ENCODE data around the gene C1orf116. TPM values are rescaled to one million over a fixed set of nuclear protein-coding genes. Genes with fewer than 3 reads are reported as not detected.
A peak's percentile ranks its signal among the peaks of the same experiment; 100 is the strongest.

C1orf116 gene
- total RNA-seq, 2 donors from 2014 or later: 0.06 to 0.10 TPM

DNA sequence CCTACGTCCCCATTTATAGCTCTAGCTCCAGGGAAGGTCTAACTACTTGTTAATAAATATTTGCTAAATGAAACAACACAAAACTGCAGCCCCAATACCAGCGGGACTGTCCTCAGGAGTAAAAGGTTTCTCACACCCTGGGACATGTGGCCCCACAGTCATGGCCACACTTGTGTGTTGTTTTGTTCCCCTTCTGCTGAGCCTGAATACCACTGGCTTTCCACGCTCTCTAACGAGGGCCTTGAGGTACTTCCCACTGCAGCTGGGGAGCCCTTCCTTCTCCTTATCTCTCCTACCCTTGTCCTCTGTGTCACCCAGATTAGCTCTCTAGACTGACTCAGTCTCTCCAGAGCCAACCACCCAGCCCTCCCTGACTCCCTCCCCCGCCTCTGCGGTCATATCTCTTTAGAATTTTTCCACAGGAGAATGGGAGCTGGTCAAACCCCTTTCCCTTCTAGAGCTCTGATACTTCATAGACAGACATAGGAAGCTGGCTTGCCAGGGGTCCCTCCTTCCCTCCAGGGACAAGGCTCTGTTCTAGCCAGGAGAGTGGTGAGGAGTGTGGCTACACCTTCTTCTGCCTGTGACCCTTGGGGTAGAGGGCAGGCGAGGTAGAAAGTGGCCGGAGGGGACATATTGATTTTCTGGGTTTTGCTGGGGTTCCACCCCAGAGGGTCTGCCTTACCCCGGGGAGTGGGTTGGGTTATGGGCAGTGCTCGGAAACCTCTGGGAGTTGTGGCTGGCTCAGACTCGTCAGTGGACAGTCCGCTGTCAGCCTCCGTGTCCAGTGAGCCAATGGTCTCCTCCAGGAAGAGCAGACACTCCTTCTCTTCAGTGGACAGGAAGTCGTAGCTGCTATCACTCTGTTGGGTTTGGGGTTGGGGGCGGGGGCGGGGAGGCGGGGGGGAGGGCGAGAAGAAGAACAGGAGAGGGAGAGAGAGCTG, 8.1 kb downstream of the C1orf116 start:
- ATAC-seq (peak; percentile 47 to 77), DNase-seq (peak; percentile 35)
- intact Hi-C loops (cut with DNase I): no loop called here

GRCh38 chr1:207022996-207023679, 9.4 kb downstream of the C1orf116 start:
- ATAC-seq (no peak), DNase-seq (no peak)
- intact Hi-C loops (cut with DNase I): no loop called here

GRCh38 chr1:207021876-207022596, 10.5 kb downstream of the C1orf116 start:
- no peak for DNase-seq
- intact Hi-C loops (cut with DNase I): no loop called here
- no peak for ATAC-seq

GRCh38 chr1:207021139-207021861, 11.3 kb downstream of the C1orf116 start:
- no peak for DNase-seq
- ATAC-seq: no peak
- intact Hi-C loops (cut with DNase I): no loop called here

GRCh38 chr1:207020709-207021107, 11.8 kb downstream of the C1orf116 start:
- intact Hi-C loops (cut with DNase I): no loop called here
- DNase-seq: no peak
- no peak for ATAC-seq

- ATAC-seq: no peak
- intact Hi-C loops (cut with DNase I): no loop called here
- DNase-seq: no peak
These were observed 12.4 kb downstream of the C1orf116 start for GRCh38 chr1:207020065-207020708.

- intact Hi-C loops (cut with DNase I): no loop called here
- DNase-seq: no peak
- ATAC-seq: no peak
These were observed 12.9 kb downstream of the C1orf116 start for GRCh38 chr1:207019661-207020060.

DNA sequence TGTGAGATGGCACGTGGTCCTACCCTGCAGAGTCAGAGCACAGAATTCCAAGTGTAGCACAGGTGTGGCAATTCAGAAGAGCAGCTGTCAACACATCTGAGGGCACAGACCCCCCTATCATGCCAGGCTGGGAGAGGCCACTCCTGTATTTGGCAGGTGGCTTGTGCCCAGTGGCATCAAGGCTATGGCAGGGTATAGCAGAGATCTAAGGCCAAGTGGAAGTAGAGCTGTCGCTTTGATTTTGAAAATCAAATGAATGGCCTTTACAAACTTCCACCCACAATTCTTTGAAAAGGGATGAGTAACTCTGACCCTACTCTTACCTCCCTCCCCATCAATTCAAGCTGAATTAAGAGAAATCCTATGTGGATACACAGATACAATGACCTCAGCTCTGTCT, 13.4 kb downstream of the C1orf116 start:
- intact Hi-C loops (cut with DNase I): no loop called here
- DNase-seq (no peak), ATAC-seq (no peak)

DNA sequence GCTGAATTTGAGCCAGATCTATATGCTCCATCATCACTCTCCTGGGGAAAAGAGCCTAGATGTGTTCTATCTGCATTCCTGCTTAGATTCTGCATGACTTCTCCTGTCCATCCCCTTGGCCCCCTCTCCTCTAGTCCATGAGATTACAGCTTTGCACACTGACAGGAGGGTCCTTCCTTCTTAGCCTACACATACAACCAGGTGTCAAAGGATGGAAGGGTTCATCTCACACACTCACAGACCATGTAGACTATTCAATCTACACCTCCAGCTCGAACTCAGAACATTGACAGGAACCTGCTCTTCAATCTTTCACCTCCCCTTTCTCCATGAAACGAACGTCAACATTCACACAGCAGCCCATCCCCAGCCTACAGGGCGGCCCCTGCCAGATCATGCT, 13.8 kb downstream of the C1orf116 start:
- intact Hi-C loops (cut with DNase I): no loop called here
- ATAC-seq (no peak), DNase-seq (no peak)

DNA sequence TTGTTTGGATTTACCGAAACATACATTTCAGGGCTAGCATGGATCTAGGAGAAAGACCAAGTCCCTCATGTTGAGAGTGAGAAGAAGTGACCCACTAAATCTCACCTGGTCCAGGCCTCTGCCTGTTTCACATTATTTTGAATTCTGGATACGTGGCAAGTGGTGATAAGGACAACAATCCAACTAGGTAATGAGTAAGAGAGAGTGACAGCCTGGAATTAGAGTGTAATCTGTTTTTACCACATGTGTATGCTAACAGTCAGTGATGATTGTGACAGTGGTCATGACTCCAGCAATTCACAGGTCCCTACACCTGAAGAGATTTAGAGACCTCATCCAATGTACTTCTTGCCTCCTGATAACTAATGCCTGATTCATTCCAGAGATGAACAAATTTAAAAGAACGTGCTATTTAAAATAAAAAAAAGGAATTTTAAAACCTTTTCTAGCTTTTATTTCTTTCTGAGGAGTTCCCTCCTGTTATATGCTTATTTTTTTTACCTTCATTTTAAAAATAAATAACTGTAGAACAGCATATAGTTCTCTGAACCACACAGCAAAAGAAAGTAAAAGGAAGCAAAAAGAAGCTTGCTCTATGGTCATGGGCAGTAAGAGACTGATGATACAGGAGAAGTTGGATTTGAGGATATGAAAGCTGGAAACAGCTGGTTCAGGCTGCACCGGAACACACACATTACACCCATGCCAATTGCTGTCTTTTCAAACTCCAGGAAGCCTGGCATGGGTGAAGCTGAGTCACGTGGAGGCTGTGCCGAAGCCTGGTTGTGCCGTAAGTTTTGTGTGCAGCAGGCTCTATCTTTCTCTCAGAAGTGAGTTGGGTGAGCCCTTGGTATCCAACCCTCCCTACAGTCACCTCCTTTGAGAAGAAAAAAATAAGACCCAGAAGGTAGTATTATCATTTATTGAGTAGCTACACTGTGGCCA, 14.7 kb downstream of the C1orf116 start:
- DNase-seq: no peak
- intact Hi-C loops (cut with DNase I): no loop called here
- ATAC-seq: peak; percentile 42 to 62

DNA sequence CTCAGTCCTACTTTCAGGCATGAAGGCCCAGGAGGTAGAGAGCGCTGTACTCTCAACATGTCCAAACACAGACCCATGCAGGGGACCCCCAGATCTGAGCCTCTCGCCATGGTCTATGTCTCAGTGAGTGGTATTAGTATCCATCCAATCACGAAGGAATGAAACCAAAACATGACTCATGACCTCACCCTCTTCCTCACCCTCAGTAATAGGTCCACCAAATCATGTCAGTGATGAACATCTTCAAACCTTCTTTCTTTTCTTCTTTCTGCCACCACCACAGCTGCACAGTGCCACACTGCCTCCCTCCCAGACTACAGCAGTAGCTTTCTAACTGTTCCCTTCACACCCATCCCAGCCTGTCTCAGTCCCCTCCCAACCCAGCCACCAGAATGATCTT, 16.8 kb downstream of the C1orf116 start:
- ATAC-seq (no peak), DNase-seq (no peak)
- intact Hi-C loops (cut with DNase I): no loop called here

DNA sequence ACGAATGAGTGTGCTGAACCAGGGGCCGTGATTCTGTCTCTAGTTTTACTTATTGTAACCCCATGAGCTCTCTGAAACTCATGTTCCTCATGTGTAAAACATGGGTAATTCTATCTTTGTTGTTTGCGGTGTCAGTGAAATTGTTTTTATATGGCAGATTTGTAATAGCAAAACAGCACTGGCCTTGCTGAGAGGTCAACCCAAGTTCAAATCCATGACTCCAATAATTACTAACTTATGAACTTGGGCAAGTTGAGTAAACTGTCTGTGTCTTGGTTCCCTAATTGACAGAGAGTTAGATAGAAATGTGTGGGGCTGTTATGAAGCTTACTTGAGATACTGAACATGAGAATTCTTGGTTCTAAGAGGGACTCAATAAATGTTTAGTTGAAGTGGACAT, 17.8 kb downstream of the C1orf116 start:
- no peak for DNase-seq
- no peak for ATAC-seq
- intact Hi-C loops (cut with DNase I): no loop called here

DNA sequence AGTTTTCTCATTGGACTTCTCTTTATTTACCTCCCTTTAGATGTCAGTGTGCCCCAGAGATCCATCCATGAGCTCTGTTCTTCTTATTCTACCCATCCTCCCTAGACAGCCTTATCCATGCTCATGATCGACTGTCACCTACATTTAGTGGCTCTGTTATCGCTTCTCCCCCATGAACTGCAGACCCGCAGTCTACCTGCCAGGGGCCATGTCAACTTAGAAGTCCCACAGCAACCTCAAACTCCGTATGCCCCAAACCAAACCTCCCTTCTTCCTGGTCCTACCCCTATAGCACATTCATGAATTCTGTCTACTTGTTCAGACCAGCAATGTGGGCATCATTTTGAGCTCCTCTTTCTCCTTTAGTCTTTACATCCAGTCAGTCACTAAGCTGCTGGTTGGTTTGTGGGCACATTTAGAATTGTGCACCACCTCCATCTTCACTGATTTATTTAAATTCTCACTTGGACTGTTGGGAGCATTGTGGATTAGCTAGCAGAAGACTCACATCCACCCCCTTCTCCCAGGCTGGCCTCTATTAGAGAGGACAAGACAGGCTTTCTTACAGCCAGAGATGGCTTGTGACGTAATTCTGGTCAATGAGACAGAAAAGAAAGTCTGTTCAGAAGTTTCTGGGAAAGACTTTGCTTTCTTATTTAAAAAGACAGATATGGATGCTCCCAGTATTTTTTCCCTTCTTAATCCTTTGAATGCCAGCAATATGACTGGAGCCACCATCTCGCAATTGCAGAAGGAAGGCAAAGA, 19.1 kb downstream of the C1orf116 start:
- intact Hi-C loops (cut with DNase I): no loop called here
- DNase-seq (no peak), ATAC-seq (no peak)

DNA sequence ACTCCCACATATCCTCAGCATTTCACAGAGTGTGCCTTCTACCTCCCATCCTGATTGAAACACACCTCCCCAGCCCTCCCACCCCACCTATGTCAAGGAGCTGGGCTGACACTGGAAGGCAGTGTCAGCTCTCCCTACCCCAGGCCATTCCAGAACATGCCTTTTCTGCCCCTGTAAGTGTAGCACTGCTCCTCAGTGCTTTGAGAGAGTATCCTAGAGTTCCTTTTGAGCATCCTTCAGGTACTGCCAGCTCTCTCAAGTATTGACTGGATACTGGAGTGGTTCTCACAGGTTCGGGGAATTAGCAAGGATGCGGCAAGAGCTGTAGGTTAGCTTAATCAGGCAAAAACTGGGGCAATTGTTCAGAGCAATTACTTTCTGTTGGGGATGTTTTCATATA, 21.8 kb downstream of the C1orf116 start:
- intact Hi-C loops (cut with DNase I): no loop called here
- ATAC-seq: no peak
- no peak for DNase-seq

- ATAC-seq (no peak), DNase-seq (no peak)
- intact Hi-C loops (cut with DNase I): no loop called here
These were observed 22.6 kb downstream of the C1orf116 start for GRCh38 chr1:207009945-207010344.

DNA sequence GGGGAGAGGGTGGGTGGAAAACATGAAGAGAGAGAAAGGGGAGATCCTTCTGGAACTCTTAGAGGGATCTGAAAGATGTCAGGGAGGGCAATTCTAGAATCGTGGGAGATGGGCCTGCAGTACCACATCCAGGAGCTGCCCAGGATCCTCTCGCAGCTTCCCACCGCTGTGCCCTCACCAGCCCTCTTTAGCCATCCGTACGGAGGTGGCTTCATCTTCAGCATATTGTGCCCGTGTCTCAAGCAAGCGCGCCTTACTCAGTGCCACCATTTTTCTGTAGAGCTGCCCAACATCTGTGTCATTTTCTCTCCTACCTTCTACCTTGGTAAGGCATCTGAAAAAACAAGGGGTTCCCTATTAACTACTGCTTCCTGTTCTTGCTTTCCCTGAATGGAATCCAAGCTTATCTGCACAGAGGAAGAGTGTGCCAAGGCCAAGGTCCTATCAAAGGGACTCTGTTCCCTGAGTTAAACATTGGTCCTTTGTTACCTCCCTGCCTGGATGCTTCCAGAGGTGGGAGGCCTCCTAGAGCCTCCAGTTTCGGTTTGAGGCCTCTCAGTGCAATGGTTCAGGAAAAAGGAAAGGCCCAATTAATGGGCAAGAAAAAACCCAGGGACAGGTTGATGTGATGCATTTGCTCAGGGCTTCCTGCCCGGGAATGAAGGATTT, 23.2 kb downstream of the C1orf116 start:
- no peak for ATAC-seq
- intact Hi-C loops (cut with DNase I): no loop called here
- no peak for DNase-seq

All from left cardiac atrium (tissue), 4 donors.